ENCODE results near the gene DRG2.
A peak's percentile ranks its signal among the peaks of the same experiment; 100 is the strongest.

DRG2 gene

GRCh38 chr17:18117982-18118975 lies 30.5 kb downstream of the DRG2 start:
- DNase-seq, result no peak

GRCh38 chr17:18119166-18119745 lies 31.5 kb downstream of the DRG2 start:
- DNase-seq, result no peak

GRCh38 chr17:18119938-18120337 lies 32.2 kb downstream of the DRG2 start:
- DNase-seq, result no peak

GRCh38 chr17:18120461-18121017 lies 32.8 kb downstream of the DRG2 start:
- DNase-seq, result no peak

GRCh38 chr17:18121144-18121910 lies 33.6 kb downstream of the DRG2 start:
- no peak for DNase-seq

- DNase-seq, result no peak
These were observed 35.4 kb downstream of the DRG2 start for GRCh38 chr17:18122990-18123753.

GRCh38 chr17:18124345-18125126 lies 36.8 kb downstream of the DRG2 start:
- DNase-seq, result no peak

GRCh38 chr17:18129041-18129502 lies 41.3 kb downstream of the DRG2 start:
- DNase-seq, result peak; percentile 43 to 61

GRCh38 chr17:18132711-18133110 lies 45.0 kb downstream of the DRG2 start:
- no peak for DNase-seq

GRCh38 chr17:18136357-18136756 lies 48.6 kb downstream of the DRG2 start:
- DNase-seq, result no peak

GRCh38 chr17:18138065-18138749 lies 50.5 kb downstream of the DRG2 start:
- no peak for DNase-seq

GRCh38 chr17:18139092-18139491 lies 51.3 kb downstream of the DRG2 start:
- DNase-seq, result no peak

- no peak for DNase-seq
These were observed 51.8 kb downstream of the DRG2 start for GRCh38 chr17:18139498-18139897.

GRCh38 chr17:18139949-18140348 lies 52.2 kb downstream of the DRG2 start:
- peak; percentile 33 to 60 for DNase-seq

- DNase-seq, result no peak
These were observed 52.9 kb downstream of the DRG2 start for GRCh38 chr17:18140648-18141047.

- DNase-seq, result peak; percentile 28 to 70
These were observed 53.6 kb downstream of the DRG2 start for GRCh38 chr17:18141210-18141803.

- no peak for DNase-seq
These were observed 54.7 kb downstream of the DRG2 start for GRCh38 chr17:18142417-18142816.

- peak; percentile 50 to 69 for DNase-seq
These were observed 55.5 kb downstream of the DRG2 start for GRCh38 chr17:18143044-18143936.

- DNase-seq, result no peak
These were observed 56.5 kb downstream of the DRG2 start for GRCh38 chr17:18144261-18144660.
